Endodermal cell (in vitro differentiated cells): ENCODE data around the gene NINJ2. TPM values are rescaled to one million over a fixed set of nuclear protein-coding genes. Genes with fewer than 3 reads are reported as not detected.
A peak's percentile ranks its signal among the peaks of the same experiment; 100 is the strongest.

Experiments used
- DNase-seq: peaks from one replicate; pipeline ENCODE4 v3.0.0-alpha.2; 2017
- H3K27ac ChIP-seq: 2 replicates; pipeline ENCODE4 v1.5.1; 2013; ENCODE audit warnings: mild to moderate bottlenecking, low read depth, low read length, moderate library complexity
- H3K27me3 ChIP-seq: 2 replicates; pipeline ENCODE4 v1.6.1; 2013; ENCODE audit warnings: mild to moderate bottlenecking, low read length, moderate library complexity; ENCODE audit not compliant: insufficient read depth, control insufficient read depth, poor library complexity, severe bottlenecking
- H3K36me3 ChIP-seq: 2 replicates; pipeline ENCODE4 v1.7.0; 2013; ENCODE audit warnings: mild to moderate bottlenecking, low read length, moderate library complexity; ENCODE audit not compliant: control insufficient read depth, insufficient read depth
- H3K4me1 ChIP-seq: one replicate; pipeline ENCODE4 v1.7.0; 2013; ENCODE audit warnings: low read length; ENCODE audit not compliant: control insufficient read depth, insufficient read depth
- H3K4me3 ChIP-seq: 2 replicates; pipeline ENCODE4 v1.5.1; 2013; ENCODE audit warnings: mild to moderate bottlenecking, low read length, moderate library complexity
- H3K9ac ChIP-seq: 2 replicates; pipeline ENCODE4 v1.6.1; 2013; ENCODE audit warnings: mild to moderate bottlenecking, low read length, moderate library complexity; ENCODE audit not compliant: poor library complexity, severe bottlenecking; ENCODE audit errors: extremely low read depth
- H3K9me3 ChIP-seq: 2 replicates; pipeline ENCODE4 v1.6.1; 2013; ENCODE audit warnings: mild to moderate bottlenecking, low read length, moderate library complexity; ENCODE audit not compliant: control insufficient read depth
- H3K27ac Mint-ChIP-seq: 2 replicates; pipeline ENCODE4 v1.8.0; 2020; ENCODE audit warnings: mixed read lengths
- H3K27me3 Mint-ChIP-seq: 2 replicates; pipeline ENCODE4 v1.8.0; 2021; ENCODE audit warnings: mild to moderate bottlenecking, mixed read lengths; ENCODE audit not compliant: insufficient read depth
- H3K36me3 Mint-ChIP-seq: 2 replicates; pipeline ENCODE4 v1.8.0; 2020; ENCODE audit warnings: low read depth, mixed read lengths
- H3K4me1 Mint-ChIP-seq: 2 replicates; pipeline ENCODE4 v1.8.0; 2020; ENCODE audit warnings: mixed read lengths
- H3K4me3 Mint-ChIP-seq: 2 replicates; pipeline ENCODE4 v1.8.0; 2020; ENCODE audit warnings: mild to moderate bottlenecking, moderate library complexity, mixed read lengths
- H3K9me3 Mint-ChIP-seq: 2 replicates; pipeline ENCODE4 v1.8.0; 2020; ENCODE audit warnings: mild to moderate bottlenecking, mixed read lengths
- CTCF ChIP-seq: fragments of 200-600 bp; sonication (generic); conservative IDR thresholded peaks from 2 replicates; pipeline ENCODE4 v1.5.0; 2021; ENCODE audit warnings: antibody characterized with exemption, mild to moderate bottlenecking
- WGBS, 2 experiments: methylation state at CpG; one replicate each; pipeline versions ENCODE4 v1.1.5 to v1.1.7; 2013; ENCODE audit warnings: missing lambda C conversion rate in 2 of 2, mixed read lengths in 1 of 2; ENCODE audit not compliant: insufficient coverage in 1 of 2, insufficient read length in 1 of 2; 5-methylcytosine and 5-hydroxymethylcytosine counted together
- total RNA-seq, 2 donors: library from RNA; stranded (reverse); fragmentation: NEBNext Ultra II Directional in 1 of 2; extraction: Animal tissue kit (Norgen Biotek cat#: 25700) in 1 of 2; gene quantifications; 2 replicates in 1 of 2; 3 replicates in 1 of 2; pipeline ENCODE4 v1.2.1, GENCODE V29; 2021

NINJ2 gene
- total RNA-seq, 2 donors from 2014 or later = 0.73 to 5.1 TPM

- Mint-ChIP-seq H3K27me3 (no peaks in the 10 kb centered on the region), H3K4me3 (no peak overlapping the region), H3K36me3 (peaks cover 50% of the 10 kb centered on the region), H3K9me3 (no peaks in the 10 kb centered on the region), H3K4me1 (peaks cover 20% of the 10 kb centered on the region), H3K27ac (no peak overlapping the region)
- Histone ChIP-seq H3K9me3 (no peaks in the 10 kb centered on the region), H3K4me1 (peaks cover 12% of the 10 kb centered on the region), H3K4me3 (no peak overlapping the region), H3K27ac (no peak overlapping the region), H3K36me3 (peaks cover 36% of the 10 kb centered on the region), H3K9ac (no peak overlapping the region), H3K27me3 (no peaks in the 10 kb centered on the region)
- 94% methylated on average over 8 to 10 of the region's 10 CpGs for WGBS, 2 experiments
- TF ChIP-seq CTCF = no peak
- no peak for DNase-seq
Observed at GRCh38 chr12:538731-539539, 124.3 kb downstream of the NINJ2 start.

- peaks cover under 1% of the 10 kb centered on the region for H3K9me3 Mint-ChIP-seq
- Histone ChIP-seq H3K4me1 (peaks cover 12% of the 10 kb centered on the region), H3K4me3 (no peak overlapping the region), H3K36me3 (peaks cover 40% of the 10 kb centered on the region), H3K9me3 (no peaks in the 10 kb centered on the region), H3K27ac (no peak overlapping the region), H3K27me3 (no peaks in the 10 kb centered on the region), H3K9ac (no peak overlapping the region)
- peak overlapping the region; percentile 33 for H3K27ac Mint-ChIP-seq
- peaks cover 59% of the 10 kb centered on the region for H3K36me3 Mint-ChIP-seq
- peaks cover 19% of the 10 kb centered on the region for H3K4me1 Mint-ChIP-seq
- WGBS, 2 experiments = 79 to 100% methylated on average over 2 to 4 of the region's 4 CpGs
- DNase-seq = no peak
- TF ChIP-seq CTCF = no peak
- no peak overlapping the region for H3K4me3 Mint-ChIP-seq
- H3K27me3 Mint-ChIP-seq = no peaks in the 10 kb centered on the region
Observed at GRCh38 chr12:537772-538171, 125.5 kb downstream of the NINJ2 start.

GRCh38 chr12:536751-537245, 126.4 kb downstream of the NINJ2 start:
- H3K4me1 ChIP-seq = peaks cover 4% of the 10 kb centered on the region
- Mint-ChIP-seq H3K4me1 (peaks cover 11% of the 10 kb centered on the region), H3K4me3 (no peak overlapping the region), H3K27ac (no peak overlapping the region), H3K27me3 (no peaks in the 10 kb centered on the region), H3K9me3 (peaks cover 11% of the 10 kb centered on the region), H3K36me3 (peaks cover 69% of the 10 kb centered on the region)
- no peaks in the 10 kb centered on the region for H3K27me3 ChIP-seq
- peaks cover 47% of the 10 kb centered on the region for H3K36me3 ChIP-seq
- peaks cover 4% of the 10 kb centered on the region for H3K9me3 ChIP-seq
- no peak overlapping the region for H3K9ac ChIP-seq
- H3K27ac ChIP-seq = peak overlapping the region; percentile 62
- DNase-seq = no peak
- no peak for TF ChIP-seq CTCF
- WGBS, 2 experiments = 95 to 100% methylated on average over 3 of the region's 3 CpGs
- H3K4me3 ChIP-seq = no peak overlapping the region
